ENCODE results near the gene ZNF740.
"Not testable (repeated sequence)": the region's sequence is repeated elsewhere in the genome, so short reads cannot be mapped to it uniquely, and the experiment has no call there.

ZNF740 gene

GRCh38 chr12:53161119-53161911 is 19.2 kb upstream of the ZNF740 start:
- no peak for DNase-seq (ENCODE audit: low spot score)
- no peak for TF ChIP-seq CTCF (IDR thresholded peaks at IDR 0.05; ENCODE audit: borderline replicate concordance, control extremely low read depth, extremely low read depth, insufficient read depth, missing control alignments)
- in situ Hi-C loops (cut with MboI; ENCODE audit: low sequenced_read_pairs, unreplicated experiment): no loop called here

DNA sequence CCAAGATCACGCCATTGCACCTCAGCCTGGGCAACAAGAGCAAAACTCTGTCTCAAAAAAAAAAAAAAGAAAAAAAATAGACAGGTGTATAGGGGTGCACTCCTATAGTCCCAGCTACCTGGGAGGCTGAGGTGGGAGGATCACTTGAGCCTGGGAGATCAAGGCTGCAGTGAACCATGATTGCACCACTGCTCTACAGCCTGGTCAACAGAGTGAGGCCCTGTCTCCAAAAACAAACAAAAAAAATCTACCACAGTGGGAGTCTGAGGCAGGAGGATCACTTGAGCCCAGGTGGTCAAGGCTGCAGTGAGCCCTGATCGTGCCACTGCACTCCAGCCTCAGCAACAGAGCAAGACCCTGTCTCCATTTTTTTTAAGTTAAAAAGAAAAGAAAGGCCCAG is 17.5 kb upstream of the ZNF740 start:
- in situ Hi-C loops (cut with MboI; ENCODE audit: low sequenced_read_pairs, unreplicated experiment): not testable (repeated sequence)

DNA sequence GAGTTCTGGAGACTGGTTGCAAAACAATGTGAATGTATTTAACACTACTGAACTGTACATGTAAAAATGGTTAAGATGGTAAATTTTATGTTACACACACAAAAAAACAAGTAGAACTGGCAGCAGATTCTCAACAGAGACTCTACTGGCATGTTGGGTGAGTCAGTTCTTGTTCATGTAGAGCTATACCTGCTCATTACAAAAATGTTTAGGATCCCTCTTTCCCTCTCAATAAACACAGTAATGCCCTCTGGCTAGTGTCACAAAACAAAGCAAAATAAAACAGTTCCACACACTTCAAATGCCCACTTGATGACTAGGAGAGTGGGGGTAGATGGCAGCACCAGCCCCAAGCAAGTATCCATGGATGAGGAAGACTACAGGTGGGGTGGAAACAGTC is 13.7 kb upstream of the ZNF740 start:
- DNase-seq (ENCODE audit: low spot score): no peak
- in situ Hi-C loops (cut with MboI; ENCODE audit: low sequenced_read_pairs, unreplicated experiment): no loop called here
- no peak for TF ChIP-seq CTCF (IDR thresholded peaks at IDR 0.05; ENCODE audit: borderline replicate concordance, control extremely low read depth, extremely low read depth, insufficient read depth, missing control alignments)

More for the DNA sequence above, 17.5 kb upstream of the ZNF740 start:
- DNase-seq (ENCODE audit: low spot score): not testable (repeated sequence)

DNA sequence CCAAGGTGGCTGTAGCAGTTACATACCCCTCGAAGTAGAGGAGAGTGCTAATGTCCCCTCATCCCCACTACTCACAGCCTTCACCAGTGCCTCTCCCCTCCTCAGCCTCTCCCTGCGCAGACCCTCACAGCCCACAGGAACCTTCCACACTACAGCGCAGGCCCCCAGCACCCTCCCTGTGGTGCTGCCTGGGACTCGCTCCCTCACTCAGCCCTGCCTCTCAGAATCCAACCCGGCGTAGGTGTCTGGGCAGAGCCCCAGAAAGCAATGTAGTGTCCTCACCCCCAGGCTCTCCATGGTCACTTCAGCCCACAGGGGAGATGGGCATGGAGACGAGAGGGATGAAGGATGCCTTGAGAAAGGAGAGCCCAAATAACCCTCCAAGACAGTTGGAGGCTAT is 10.9 kb upstream of the ZNF740 start:
- in situ Hi-C loops (cut with MboI; ENCODE audit: low sequenced_read_pairs, unreplicated experiment): no loop called here
- no peak for DNase-seq (ENCODE audit: low spot score)
- no peak for TF ChIP-seq CTCF (IDR thresholded peaks at IDR 0.05; ENCODE audit: borderline replicate concordance, control extremely low read depth, extremely low read depth, insufficient read depth, missing control alignments)

DNA sequence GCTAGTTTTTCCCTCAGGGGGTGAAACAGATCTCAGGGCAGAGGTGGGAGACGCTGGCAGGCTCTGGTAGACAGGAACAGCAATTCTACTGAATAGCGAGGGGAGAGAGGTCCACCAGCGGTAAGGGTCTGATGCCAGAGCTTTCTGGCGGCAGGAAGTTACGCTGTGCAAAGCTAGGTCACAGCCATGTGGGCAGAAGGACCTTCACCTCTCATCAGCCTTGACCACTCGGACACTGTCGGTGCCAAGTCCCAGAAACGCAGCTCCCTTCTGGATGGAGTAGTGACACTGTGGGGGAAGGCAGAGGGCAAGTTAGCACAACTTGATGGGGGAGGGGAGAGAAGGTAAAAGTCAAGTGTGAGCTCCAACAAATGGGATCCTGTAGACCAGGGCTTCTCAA is 10.3 kb upstream of the ZNF740 start:
- in situ Hi-C loops (cut with MboI; ENCODE audit: low sequenced_read_pairs, unreplicated experiment): no loop called here
- no peak for DNase-seq (ENCODE audit: low spot score)
- TF ChIP-seq CTCF (IDR thresholded peaks at IDR 0.05; ENCODE audit: borderline replicate concordance, control extremely low read depth, extremely low read depth, insufficient read depth, missing control alignments): no peak

DNA sequence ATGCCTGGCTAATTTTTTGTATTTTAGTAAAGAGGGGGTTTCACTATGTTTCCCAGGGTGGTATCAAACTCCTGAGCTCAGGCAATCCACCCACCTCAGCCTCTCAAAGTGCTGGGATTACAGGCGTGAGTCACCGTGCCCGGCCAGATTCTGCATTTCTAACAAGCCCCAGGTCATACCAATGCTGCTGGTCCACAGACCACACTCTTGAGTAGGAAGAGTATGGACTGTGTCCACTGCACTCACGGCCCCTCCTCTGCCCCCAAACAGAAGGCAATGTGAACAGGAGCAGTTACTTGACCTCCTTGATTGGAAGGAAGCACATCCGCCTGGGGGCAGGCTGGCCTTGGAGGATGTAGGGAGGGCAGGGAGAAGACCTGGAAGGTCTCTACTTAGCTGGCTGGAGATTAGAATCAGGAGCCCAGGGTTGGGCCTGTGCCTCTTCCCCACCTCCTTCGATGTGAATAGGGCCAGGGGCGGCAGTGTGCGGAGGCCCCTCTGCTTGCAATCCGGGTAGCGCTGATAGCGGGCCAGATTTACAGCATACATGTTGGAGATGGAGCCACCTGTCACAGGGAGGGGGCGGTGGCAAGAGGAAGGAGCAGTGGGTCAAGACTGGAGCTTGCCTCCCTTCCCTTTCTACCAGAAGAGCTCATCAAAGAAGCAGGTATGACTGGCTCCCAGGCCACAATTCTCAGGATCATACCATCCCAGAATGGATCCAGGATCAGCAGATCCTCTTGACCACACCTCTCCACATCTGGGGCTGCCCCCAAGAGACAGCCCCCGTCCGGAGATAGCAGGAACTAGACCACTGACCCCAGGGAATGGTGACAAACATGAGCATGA is 9.4 kb upstream of the ZNF740 start:
- no peak for DNase-seq (ENCODE audit: low spot score)
- in situ Hi-C loops (cut with MboI; ENCODE audit: low sequenced_read_pairs, unreplicated experiment): no loop called here
- no peak for TF ChIP-seq CTCF (IDR thresholded peaks at IDR 0.05; ENCODE audit: borderline replicate concordance, control extremely low read depth, extremely low read depth, insufficient read depth, missing control alignments)

Data from GM13976 (cell line).